K562 (cell line): ENCODE results near the gene TRIM33. TPM values are rescaled to one million over a fixed set of nuclear protein-coding genes. Genes with fewer than 3 reads are reported as not detected.

ENCODE experiments used
- CHD2 ChIP-seq: IDR thresholded peaks from 2 replicates; pipeline ENCODE4 v1.6.1; 2011; ENCODE audit warnings: low read depth, low read length
- CSDE1 ChIP-seq, 2 experiments: fragments of 450-650 bp; IDR thresholded peaks; 2 replicates each; pipeline ENCODE4 v1.6.1; 2016; ENCODE audit warnings: mild to moderate bottlenecking in 1 of 2
- ELF1 ChIP-seq: fragments of 200-800 bp; sonication (Bioruptor generic); IDR thresholded peaks from 2 replicates; pipeline ENCODE4 v1.6.1; 2016; ENCODE audit warnings: missing genetic modification characterization, missing compliant biosample characterization
- ELF4 ChIP-seq: fragments of 450-650 bp; formaldehyde crosslinking; IDR thresholded peaks from 2 replicates; pipeline ENCODE4 v1.4.0; 2022; ENCODE audit warnings: missing genetic modification characterization
- ETS1 ChIP-seq: conservative IDR thresholded peaks from 2 replicates; pipeline ENCODE4 v1.6.1; 2011; ENCODE audit warnings: low read depth, mild to moderate bottlenecking, low read length; ENCODE audit not compliant: control insufficient read depth
- KDM4B ChIP-seq, 2 experiments: fragments of 450-650 bp in 1 of 2; sonication (generic) in 1 of 2; IDR thresholded peaks; 2 replicates each; pipeline ENCODE4 v1.6.1; 2016 to 2017; ENCODE audit warnings: borderline replicate concordance in 2 of 2, antibody characterized with exemption in 1 of 2, low read depth in 1 of 2, mild to moderate bottlenecking in 1 of 2
- LARP7 ChIP-seq: fragments of 450-650 bp; IDR thresholded peaks from 2 replicates; pipeline ENCODE4 v1.6.1; 2016
- MAZ ChIP-seq, 2 experiments: fragments of 450-650 bp in 1 of 2; sonication (generic) in 1 of 2; formaldehyde crosslinking; IDR thresholded peaks in 1 of 2; conservative IDR thresholded peaks in 1 of 2; 2 replicates each; pipeline versions ENCODE4 v1.4.0 to v1.5.0; 2020; ENCODE audit warnings: mild to moderate bottlenecking in 1 of 2, missing genetic modification reagents in 1 of 2
- MCM7 ChIP-seq, 2 experiments: fragments of 450-650 bp; IDR thresholded peaks; 2 replicates each; pipeline ENCODE4 v1.6.1; 2016 to 2018
- MLLT1 ChIP-seq, 2 experiments: fragments of 450-650 bp; IDR thresholded peaks; 2 replicates each; pipeline ENCODE4 v1.6.1; 2016
- MTA1 ChIP-seq: fragments of 450-650 bp; IDR thresholded peaks from 2 replicates; pipeline ENCODE4 v1.6.1; 2017; ENCODE audit warnings: borderline replicate concordance
- MYBL2 ChIP-seq, 2 experiments: fragments of 450-650 bp in 1 of 2; sonication (generic) in 1 of 2; formaldehyde crosslinking in 1 of 2; IDR thresholded peaks; 2 replicates each; pipeline versions ENCODE4 v1.6.1 to v1.8.1; 2017 to 2022; ENCODE audit warnings: borderline replicate concordance in 1 of 2, inconsistent platforms in 1 of 2, low read depth in 1 of 2, mild to moderate bottlenecking in 1 of 2, missing genetic modification reagents in 1 of 2, moderate library complexity in 1 of 2
- PHF20 ChIP-seq: fragments of 450-650 bp; IDR thresholded peaks from 2 replicates; pipeline ENCODE4 v1.6.1; 2018; ENCODE audit not compliant: partially characterized antibody
- POLR3G ChIP-seq: IDR thresholded peaks from 2 replicates; pipeline ENCODE4 v1.6.1; 2011; ENCODE audit not compliant: insufficient read length, insufficient replicate concordance; ENCODE audit errors: extremely low read depth
- PREB ChIP-seq: sonication (generic); formaldehyde crosslinking; IDR thresholded peaks from 2 replicates; pipeline ENCODE4 v1.8.1; 2023; ENCODE audit warnings: mild to moderate bottlenecking, missing genetic modification reagents
- RBM15 ChIP-seq: fragments of 200-400 bp; formaldehyde crosslinking; IDR thresholded peaks from 2 replicates; pipeline ENCODE4 v1.6.1; 2018; ENCODE audit warnings: mild to moderate bottlenecking, low read length, moderate library complexity; ENCODE audit not compliant: insufficient read depth
- RFX7 ChIP-seq: fragments of 250-450 bp; sonication (Bioruptor Pico); IDR thresholded peaks from 2 replicates; pipeline ENCODE4 v1.5.1; 2021; ENCODE audit warnings: mild to moderate bottlenecking
- TEAD4 ChIP-seq, 2 experiments: sonication (generic) in 1 of 2; formaldehyde crosslinking in 1 of 2; IDR thresholded peaks; 2 replicates each; pipeline versions ENCODE4 v1.6.1 to v1.8.0; 2012 to 2022; ENCODE audit warnings: borderline replicate concordance in 1 of 2, inconsistent platforms in 1 of 2, low read length in 1 of 2, mild to moderate bottlenecking in 1 of 2, missing genetic modification reagents in 1 of 2
- TFAM ChIP-seq: fragments of 250-450 bp; sonication (Bioruptor Pico); conservative IDR thresholded peaks from 2 replicates; pipeline ENCODE4 v1.5.0; 2021; ENCODE audit warnings: mild to moderate bottlenecking, moderate library complexity
- TFAP4 ChIP-seq: sonication (generic); formaldehyde crosslinking; IDR thresholded peaks from 2 replicates; pipeline ENCODE4 v1.8.0; 2022; ENCODE audit warnings: missing genetic modification reagents, mild to moderate bottlenecking, moderate library complexity, borderline replicate concordance
- TFE3 ChIP-seq: fragments of 450-650 bp; formaldehyde crosslinking; IDR thresholded peaks from 2 replicates; pipeline ENCODE4 v1.4.0; 2020; ENCODE audit warnings: mild to moderate bottlenecking, mixed read lengths
- ZNF274 ChIP-seq: IDR thresholded peaks from 2 replicates; pipeline ENCODE4 v1.6.1; 2011; ENCODE audit warnings: low read depth, mild to moderate bottlenecking, low read length, moderate library complexity, borderline replicate concordance
- ZNF77 ChIP-seq: fragments of 250-450 bp; sonication (Bioruptor Pico); IDR thresholded peaks from 2 replicates; pipeline ENCODE4 v1.5.0; 2020
- polyA plus RNA-seq, 8 experiments: library from polyadenylated mRNA; depleted of rRNA in 4 of 8; stranded (reverse) in 5 of 8; unstranded in 3 of 8; fragments of >200 nt; fragmentation: Nextera tagmentation in 2 of 8; fragmentation: Illumina TruSeq in 1 of 8; extraction: Ambion mirVana in 2 of 8; extraction: Trizol in 1 of 8; gene quantifications; 2 replicates each; pipeline versions ENCODE4 v1.2.1 to v1.2.3, GENCODE V29; 2011 to 2014; ENCODE audit warnings: inconsistent platforms in 1 of 8, missing spikeins in 1 of 8
- total RNA-seq, 7 experiments: library from RNA; depleted of rRNA in 6 of 7; stranded (reverse); fragments of >200 nt in 6 of 7; fragmentation: Illumina TruSeq in 2 of 7; extraction: Trizol in 2 of 7; gene quantifications; 2 replicates each; pipeline versions ENCODE4 v1.2.1 to v1.2.3, GENCODE V29; 2011 to 2021; ENCODE audit warnings: low replicate concordance in 1 of 7

The TRIM33 gene
- total and polyA plus RNA-seq, 9 of the 15 experiments (the other 6 are each of a cell fraction or from before 2014, with no cell fraction given): 9.3 to 58.4 (median 40.2) TPM

GRCh38 chr1:114367810-114368209, 143.2 kb downstream of the TRIM33 start (continued):
- TF ChIP-seq ETS1 (no peak), MLLT1 (IDR thresholded peaks at IDR 0.05) (no peak), ELF1 (tag) (no peak), CHD2 (no peak), TFAP4 (CRISPR knock-in tag) (no peak), TFAM (CRISPR knock-in tag) (no peak), KDM4B (IDR thresholded peaks at IDR 0.05; ENCODE audit: borderline replicate concordance in 2 of 2, low read depth in 1 of 2) (no peak), POLR3G (no peak), RBM15 (no peak), ZNF274 (no peak), TFE3 (CRISPR knock-in tag) (no peak), RFX7 (CRISPR knock-in tag) (no peak), MTA1 (peak; percentile 51; the same call in 1 of the 2 replicates), TEAD4 (IDR thresholded peaks at IDR 0.05; ENCODE audit: low read length) (no peak), TEAD4 (CRISPR knock-in tag; IDR thresholded peaks at IDR 0.05; ENCODE audit: borderline replicate concordance) (no peak), ZNF77 (no peak), LARP7 (0 out of 2 replicates have a peak, but pooled peaks have one; percentile 63), PREB (CRISPR knock-in tag) (no peak), MYBL2 (IDR thresholded peaks at IDR 0.05; ENCODE audit: low read depth) (no peak), MYBL2 (CRISPR knock-in tag; IDR thresholded peaks at IDR 0.05; ENCODE audit: borderline replicate concordance) (no peak), MCM7 (IDR thresholded peaks at IDR 0.05) (peak in 1 of 2 experiments; percentile 46; a peak in 1 of 4 replicates), PHF20 (no peak), CSDE1 (IDR thresholded peaks at IDR 0.05) (no peak), ELF4 (peak; percentile 52; the same call in 1 of the 2 replicates), MAZ (CRISPR knock-in tag; conservative IDR thresholded peaks at IDR 0.05 in 1 of 2, IDR thresholded peaks at IDR 0.05 in 1 of 2) (no peak)
